Measurements from ENCODE around the gene TCIRG1.

Gene TCIRG1

GRCh38 chr11:68096962-68097361, 58.1 kb downstream of the TCIRG1 start:
- Mint-ChIP-seq H3K9me3 (no peaks in the 10 kb centered on the region), H3K4me3 (no peak overlapping the region), H3K4me1 (no peaks in the 10 kb centered on the region), H3K36me3 (no peaks in the 10 kb centered on the region), H3K27ac (no peak overlapping the region)
- ATAC-seq (no peak), DNase-seq (ENCODE audit: low spot score in 2 of 2) (no peak)

GRCh38 chr11:68099057-68099456, 60.2 kb downstream of the TCIRG1 start:
- H3K9me3 Mint-ChIP-seq, result no peaks in the 10 kb centered on the region
- no peak overlapping the region for H3K27ac Mint-ChIP-seq
- H3K4me3 Mint-ChIP-seq, result no peak overlapping the region
- no peak for DNase-seq (ENCODE audit: low spot score in 2 of 2)
- no peak for ATAC-seq
- H3K4me1 Mint-ChIP-seq, result no peaks in the 10 kb centered on the region
- no peaks in the 10 kb centered on the region for H3K36me3 Mint-ChIP-seq

GRCh38 chr11:68099474-68100405, 60.9 kb downstream of the TCIRG1 start:
- Mint-ChIP-seq H3K9me3 (no peaks in the 10 kb centered on the region), H3K4me3 (no peak overlapping the region), H3K27ac (no peak overlapping the region), H3K4me1 (no peaks in the 10 kb centered on the region), H3K36me3 (no peaks in the 10 kb centered on the region)
- ATAC-seq (no peak), DNase-seq (ENCODE audit: low spot score in 2 of 2) (no peak)
